Measurements from ENCODE around the gene EYA2.

Gene EYA2

DNA sequence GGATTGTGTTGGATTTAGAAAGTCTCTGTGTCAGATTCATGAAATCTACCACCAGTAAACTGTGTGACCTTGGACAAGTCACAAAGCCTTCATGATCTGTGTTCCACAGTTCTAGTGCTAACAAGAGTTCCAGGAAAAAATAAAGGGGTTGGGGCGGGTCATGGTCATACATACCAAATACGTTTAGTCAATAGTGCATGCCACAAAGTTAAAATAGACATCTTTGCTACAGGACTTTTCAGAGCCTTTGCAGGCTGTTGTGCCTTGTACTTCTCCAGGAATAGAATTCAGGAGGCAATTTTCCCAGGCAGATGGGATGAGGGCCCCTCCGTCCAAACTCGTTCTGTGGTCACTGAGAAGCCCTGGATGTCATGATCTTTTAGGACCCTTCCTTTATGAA, 127.2 kb downstream of the EYA2 start:
- CTCF ChIA-PET: no interaction called here
- no peak for DNase-seq (ENCODE audit: low read depth, low spot score)
- POLR2A ChIA-PET: no interaction called here
- H3K4me3 ChIP-seq (ENCODE audit: low read depth, low read length): no peak overlapping the region
- TF ChIP-seq, protein P1, sequence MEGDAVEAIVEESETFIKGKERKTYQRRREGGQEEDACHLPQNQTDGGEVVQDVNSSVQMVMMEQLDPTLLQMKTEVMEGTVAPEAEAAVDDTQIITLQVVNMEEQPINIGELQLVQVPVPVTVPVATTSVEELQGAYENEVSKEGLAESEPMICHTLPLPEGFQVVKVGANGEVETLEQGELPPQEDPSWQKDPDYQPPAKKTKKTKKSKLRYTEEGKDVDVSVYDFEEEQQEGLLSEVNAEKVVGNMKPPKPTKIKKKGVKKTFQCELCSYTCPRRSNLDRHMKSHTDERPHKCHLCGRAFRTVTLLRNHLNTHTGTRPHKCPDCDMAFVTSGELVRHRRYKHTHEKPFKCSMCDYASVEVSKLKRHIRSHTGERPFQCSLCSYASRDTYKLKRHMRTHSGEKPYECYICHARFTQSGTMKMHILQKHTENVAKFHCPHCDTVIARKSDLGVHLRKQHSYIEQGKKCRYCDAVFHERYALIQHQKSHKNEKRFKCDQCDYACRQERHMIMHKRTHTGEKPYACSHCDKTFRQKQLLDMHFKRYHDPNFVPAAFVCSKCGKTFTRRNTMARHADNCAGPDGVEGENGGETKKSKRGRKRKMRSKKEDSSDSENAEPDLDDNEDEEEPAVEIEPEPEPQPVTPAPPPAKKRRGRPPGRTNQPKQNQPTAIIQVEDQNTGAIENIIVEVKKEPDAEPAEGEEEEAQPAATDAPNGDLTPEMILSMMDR (IDR thresholded peaks at IDR 0.05; ENCODE audit: insufficient read depth, low read length, missing control alignments): no peak

DNA sequence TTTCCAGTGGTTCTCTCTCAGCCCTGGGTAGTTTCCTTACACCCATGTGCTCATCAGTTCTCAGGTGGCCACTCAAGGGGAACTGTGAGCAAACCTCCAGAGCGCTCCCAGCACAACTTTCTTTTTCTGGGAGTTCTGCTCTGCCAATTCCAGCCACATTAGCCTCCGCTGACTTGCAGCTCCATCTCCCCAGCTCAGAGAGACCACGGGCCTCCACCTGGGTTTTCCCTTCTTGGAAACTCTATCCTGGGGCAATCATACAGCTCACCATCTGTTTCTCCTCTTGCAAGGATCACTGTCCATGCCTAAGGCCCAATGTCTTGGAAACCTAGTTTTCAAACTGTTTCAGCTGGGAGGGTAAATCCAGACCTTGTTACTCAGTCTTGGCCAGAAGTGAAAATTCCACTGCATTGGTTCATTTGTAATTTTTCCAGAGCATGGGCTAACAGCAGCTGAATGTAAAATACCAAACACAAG, 129.9 kb downstream of the EYA2 start:
- no peak overlapping the region for H3K4me3 ChIP-seq (ENCODE audit: low read depth, low read length)
- POLR2A ChIA-PET: no interaction called here
- TF ChIP-seq, protein P1 (IDR thresholded peaks at IDR 0.05; ENCODE audit: insufficient read depth, low read length, missing control alignments): no peak
- DNase-seq (ENCODE audit: low read depth, low spot score): no peak
- CTCF ChIA-PET: interaction anchor here (1.0 kb wide), 1 partner anchor 14 kb away, joined by 3 read pairs; no protein-coding TSS in a partner anchor

DNA sequence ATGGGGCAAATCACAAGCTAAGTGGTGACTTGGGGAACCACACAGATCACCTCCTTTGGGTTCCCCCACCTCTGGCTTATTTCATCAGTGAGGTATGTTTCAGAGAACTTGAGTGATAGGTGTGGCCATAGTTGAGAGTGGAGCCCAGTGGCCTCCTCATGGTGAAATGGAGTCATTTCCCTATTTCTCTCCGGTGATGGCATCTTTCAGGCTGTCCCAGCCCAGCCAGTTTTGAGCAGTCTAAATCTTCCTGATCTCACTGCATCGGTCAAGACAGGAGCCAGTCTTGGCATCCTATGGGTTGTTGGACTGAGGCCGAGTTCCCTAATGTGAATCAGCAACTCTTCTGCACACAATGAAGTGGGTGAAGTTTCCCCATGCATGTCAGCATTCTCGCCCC, 132.4 kb downstream of the EYA2 start:
- TF ChIP-seq, protein P1 (IDR thresholded peaks at IDR 0.05; ENCODE audit: insufficient read depth, low read length, missing control alignments): no peak
- DNase-seq (ENCODE audit: low read depth, low spot score): no peak
- no peak overlapping the region for H3K4me3 ChIP-seq (ENCODE audit: low read depth, low read length)
- POLR2A ChIA-PET: interaction anchor here (0.7 kb wide), 1 partner anchor 24 kb away, joined by 6 read pairs; no protein-coding TSS in a partner anchor
- CTCF ChIA-PET: no interaction called here

DNA sequence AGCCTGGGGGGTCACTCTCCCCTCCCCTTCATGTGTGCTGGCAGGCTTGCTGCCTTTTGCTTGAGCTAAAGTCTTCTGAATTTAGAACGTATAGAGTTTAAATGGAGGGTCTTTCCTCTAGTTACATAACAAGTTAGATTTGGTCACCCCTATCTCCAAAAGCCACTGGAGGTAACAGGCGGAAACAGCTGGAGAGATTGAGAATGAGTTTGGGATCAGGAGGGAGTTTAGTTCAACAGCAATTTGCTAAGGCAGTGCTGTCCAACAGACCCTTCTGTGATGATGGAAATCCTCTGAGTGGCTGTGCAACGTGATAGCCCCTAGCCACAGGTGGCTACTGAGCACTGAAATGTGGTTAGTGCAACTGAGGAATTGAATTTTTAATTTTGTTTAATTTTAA, 132.8 kb downstream of the EYA2 start:
- CTCF ChIA-PET: no interaction called here
- TF ChIP-seq, protein P1 (IDR thresholded peaks at IDR 0.05; ENCODE audit: insufficient read depth, low read length, missing control alignments): no peak
- POLR2A ChIA-PET: no interaction called here
- DNase-seq (ENCODE audit: low read depth, low spot score): no peak
- H3K4me3 ChIP-seq (ENCODE audit: low read depth, low read length): no peak overlapping the region

DNA sequence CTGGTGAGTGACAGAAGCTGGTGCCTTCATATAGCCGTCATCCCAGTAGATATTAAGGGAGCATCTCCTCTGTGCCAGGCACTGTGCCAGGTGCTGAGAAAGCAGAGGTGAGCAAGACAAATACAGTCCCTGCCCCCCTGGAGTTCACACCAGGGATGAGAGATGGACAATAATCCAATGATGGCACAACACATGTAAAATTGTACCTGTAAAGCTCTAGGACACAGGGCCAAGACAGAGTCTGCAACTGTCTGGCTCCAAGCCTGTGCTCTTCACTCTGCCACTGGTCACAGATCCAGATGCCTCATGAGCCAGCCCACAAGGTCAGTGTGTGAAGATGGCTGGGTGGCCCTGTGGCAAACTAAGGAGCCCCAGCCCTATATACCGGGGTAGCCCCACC, 133.8 kb downstream of the EYA2 start:
- CTCF ChIA-PET: no interaction called here
- H3K4me3 ChIP-seq (ENCODE audit: low read depth, low read length): no peak overlapping the region
- POLR2A ChIA-PET: no interaction called here
- no peak for DNase-seq (ENCODE audit: low read depth, low spot score)
- TF ChIP-seq, protein P1 (IDR thresholded peaks at IDR 0.05; ENCODE audit: insufficient read depth, low read length, missing control alignments): no peak

DNA sequence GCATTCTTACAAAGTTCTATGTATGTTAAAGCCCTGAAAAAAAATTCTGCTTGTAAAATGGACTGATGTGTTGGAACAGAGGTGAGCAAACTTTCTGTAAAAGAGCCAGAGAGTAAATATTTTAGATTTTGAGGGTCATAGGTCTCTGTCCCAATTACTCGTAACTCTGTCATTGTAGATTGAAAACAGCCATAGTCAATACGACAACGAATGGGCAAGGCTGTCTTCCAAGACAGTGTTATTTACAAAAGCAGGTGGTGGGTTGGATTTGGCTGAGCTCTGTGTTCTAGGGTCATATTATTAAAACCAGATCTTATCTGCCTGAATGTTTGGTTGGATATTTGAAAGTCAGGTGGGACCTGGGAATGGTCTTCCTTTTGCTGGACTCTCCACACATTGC, 135.2 kb downstream of the EYA2 start:
- ChIA-PET CTCF (no interaction called here), POLR2A (no interaction called here)
- TF ChIP-seq, protein P1 (IDR thresholded peaks at IDR 0.05; ENCODE audit: insufficient read depth, low read length, missing control alignments): no peak
- no peak for DNase-seq (ENCODE audit: low read depth, low spot score)
- H3K4me3 ChIP-seq (ENCODE audit: low read depth, low read length): no peak overlapping the region

All from AG04449 (cell line).